WTC11 (cell line): ENCODE data around the gene SH3PXD2A. TPM values are rescaled to one million over a fixed set of nuclear protein-coding genes. Genes with fewer than 3 reads are reported as not detected.
"Not testable (repeated sequence)": the region's sequence is repeated elsewhere in the genome, so short reads cannot be mapped to it uniquely, and the experiment has no call there.

Experiments
- ATAC-seq: fragments of 200-7000 bp; cut with Tn5 transposase; 2 replicates; pipeline ENCODE4 v1.10.0; 2021; ENCODE audit warnings: mild to moderate bottlenecking, moderate library complexity
- CTCF ChIA-PET: fragments of 300-600 bp; sonication (Branson Sonifier 250); formaldehyde crosslinking; loops from one replicate; lab custom pipeline; 2021; ENCODE audit warnings: antibody characterized with exemption; lab: Charles Lee
- POLR2A ChIA-PET: fragments of 350-600 bp; sonication (Branson Sonifier 250); formaldehyde crosslinking; loops from one replicate; lab custom pipeline; 2021; ENCODE audit warnings: antibody characterized with exemption; lab: Charles Lee
- DNase-seq: peaks from one replicate; pipeline ENCODE4 v3.0.0; 2021; ENCODE audit warnings: low spot score
- H3K27ac Mint-ChIP-seq: 2 replicates; pipeline ENCODE4 v1.8.0; 2021; ENCODE audit warnings: mixed read lengths
- H3K27me3 Mint-ChIP-seq: 2 replicates; pipeline ENCODE4 v1.8.0; 2021; ENCODE audit warnings: low read depth, mild to moderate bottlenecking, moderate library complexity, mixed read lengths
- H3K36me3 Mint-ChIP-seq: 2 replicates; pipeline ENCODE4 v1.8.0; 2021; ENCODE audit warnings: mixed read lengths
- H3K4me1 Mint-ChIP-seq: 2 replicates; pipeline ENCODE4 v1.8.0; 2022; ENCODE audit warnings: mixed read lengths
- H3K4me3 Mint-ChIP-seq: 2 replicates; pipeline ENCODE4 v1.8.0; 2021; ENCODE audit warnings: mild to moderate bottlenecking, moderate library complexity, mixed read lengths
- H3K9me3 Mint-ChIP-seq: 2 replicates; pipeline ENCODE4 v1.8.0; 2021; ENCODE audit warnings: mixed read lengths
- AFF4 ChIP-seq: sonication (generic); formaldehyde crosslinking; IDR thresholded peaks from 2 replicates; pipeline ENCODE4 v1.8.1; 2023; ENCODE audit warnings: mild to moderate bottlenecking, missing genetic modification reagents, borderline replicate concordance
- AR ChIP-seq: fragments of 250-450 bp; sonication (Bioruptor Pico); IDR thresholded peaks from 2 replicates; pipeline ENCODE4 v1.9.0; 2021; ENCODE audit warnings: mild to moderate bottlenecking
- CBFB ChIP-seq: sonication (generic); formaldehyde crosslinking; IDR thresholded peaks from 2 replicates; pipeline ENCODE4 v1.8.1; 2022; ENCODE audit warnings: mild to moderate bottlenecking, low read depth, missing genetic modification reagents
- E2F4 ChIP-seq: sonication (generic); formaldehyde crosslinking; IDR thresholded peaks from 2 replicates; pipeline ENCODE4 v1.8.1; 2022; ENCODE audit warnings: low read depth, mild to moderate bottlenecking, moderate library complexity, missing genetic modification reagents, borderline replicate concordance
- EMX1 ChIP-seq: fragments of 250-450 bp; sonication (Bioruptor Pico); IDR thresholded peaks from 2 replicates; pipeline ENCODE4 v1.8.0; 2021; ENCODE audit warnings: mild to moderate bottlenecking
- ESRRA ChIP-seq: sonication (generic); formaldehyde crosslinking; IDR thresholded peaks from 2 replicates; pipeline ENCODE4 v1.8.1; 2022; ENCODE audit warnings: mild to moderate bottlenecking, missing genetic modification reagents, borderline replicate concordance
- ETV6 ChIP-seq: sonication (generic); formaldehyde crosslinking; IDR thresholded peaks from 2 replicates; pipeline ENCODE4 v1.8.1; 2022; ENCODE audit warnings: mild to moderate bottlenecking, missing genetic modification reagents
- GTF2I ChIP-seq: fragments of 250-450 bp; sonication (Bioruptor Pico); conservative IDR thresholded peaks from 2 replicates; pipeline ENCODE4 v1.4.0; 2021; ENCODE audit warnings: mild to moderate bottlenecking
- IRF1 ChIP-seq: sonication (generic); formaldehyde crosslinking; IDR thresholded peaks from 2 replicates; pipeline ENCODE4 v1.8.0; 2023; ENCODE audit warnings: missing genetic modification reagents
- NFATC4 ChIP-seq: fragments of 250-450 bp; sonication (Bioruptor Pico); IDR thresholded peaks from 2 replicates; pipeline ENCODE4 v1.9.0; 2021; ENCODE audit warnings: mild to moderate bottlenecking
- RORB ChIP-seq: fragments of 250-450 bp; sonication (Bioruptor Pico); IDR thresholded peaks from 2 replicates; pipeline ENCODE4 v1.9.0; 2021; ENCODE audit warnings: mild to moderate bottlenecking
- TCF7 ChIP-seq: sonication (generic); formaldehyde crosslinking; IDR thresholded peaks from 2 replicates; pipeline ENCODE4 v1.8.0; 2022; ENCODE audit warnings: mild to moderate bottlenecking, low read depth, missing genetic modification reagents, moderate library complexity
- TEAD1 ChIP-seq: sonication (generic); formaldehyde crosslinking; IDR thresholded peaks from 2 replicates; pipeline ENCODE4 v1.8.0; 2022; ENCODE audit warnings: mild to moderate bottlenecking, missing genetic modification reagents
- ZMAT4 ChIP-seq: fragments of 250-450 bp; sonication (Bioruptor Pico); IDR thresholded peaks from 2 replicates; pipeline ENCODE4 v1.9.0; 2021; ENCODE audit warnings: mild to moderate bottlenecking
- ZNF121 ChIP-seq: sonication (generic); formaldehyde crosslinking; IDR thresholded peaks from 2 replicates; pipeline ENCODE4 v1.8.0; 2023; ENCODE audit warnings: missing genetic modification reagents
- ZNF219 ChIP-seq: sonication (generic); formaldehyde crosslinking; IDR thresholded peaks from 2 replicates; pipeline ENCODE4 v1.8.0; 2023; ENCODE audit warnings: missing genetic modification reagents, mild to moderate bottlenecking, borderline replicate concordance
- ZNF512 ChIP-seq: sonication (generic); formaldehyde crosslinking; IDR thresholded peaks from 2 replicates; pipeline ENCODE4 v1.8.1; 2022; ENCODE audit warnings: missing genetic modification reagents, borderline replicate concordance
- total RNA-seq: library from RNA; stranded (reverse); gene quantifications from 3 replicates; pipeline ENCODE4 v1.2.3, GENCODE V29; 2021

Gene SH3PXD2A
- total RNA-seq, 1 experiment from 2014 or later = 15.7 TPM

GRCh38 chr10:103731609-103732270, 123.6 kb downstream of the SH3PXD2A start:
- DNase-seq = no peak
- POLR2A ChIA-PET = no interaction called here
- no peak for TF ChIP-seq TCF7
- TF ChIP-seq, all 79 proteins: peak for 0
- ATAC-seq = no peak
- CTCF ChIA-PET = interaction anchor here (1.1 to 4.4 kb wide), 3 partner anchors 18 to 21 kb away, joined by 3 to 21 read pairs (median 17); no protein-coding TSS in a partner anchor
- Mint-ChIP-seq H3K4me3 (no peak overlapping the region), H3K36me3 (no peaks in the 10 kb centered on the region), H3K27ac (peak overlapping the region; percentile 29; the same call in 1 of the 2 replicates), H3K27me3 (no peaks in the 10 kb centered on the region), H3K4me1 (peaks cover 42% of the 10 kb centered on the region), H3K9me3 (no peaks in the 10 kb centered on the region)

- H3K9me3 Mint-ChIP-seq, H3K36me3 Mint-ChIP-seq, POLR2A ChIA-PET: not testable (repeated sequence)
These were observed 124.3 kb downstream of the SH3PXD2A start for GRCh38 chr10:103731026-103731425.

GRCh38 chr10:103729851-103730250, 125.5 kb downstream of the SH3PXD2A start:
- H3K4me1 Mint-ChIP-seq = peaks cover 40% of the 10 kb centered on the region
- ATAC-seq = peak; percentile 55
- no peak overlapping the region for H3K4me3 Mint-ChIP-seq
- H3K9me3 Mint-ChIP-seq = no peaks in the 10 kb centered on the region
- CTCF ChIA-PET = interaction anchor here (0.7 to 4.4 kb wide), 9 partner anchors 17 to 158 kb away, joined by 3 to 21 read pairs (median 4); partner anchors contain the start of gene SH3PXD2A
- no peak for TF ChIP-seq GTF2I
- no peak for TF ChIP-seq ZNF219 (CRISPR knock-in tag)
- TF ChIP-seq RORB (CRISPR knock-in tag) = no peak
- TF ChIP-seq EMX1 (CRISPR knock-in tag) = no peak
- no peak for TF ChIP-seq ZNF512
- TF ChIP-seq AR (CRISPR knock-in tag) = no peak
- TF ChIP-seq ESRRA = no peak
- TF ChIP-seq E2F4 (CRISPR knock-in tag) = no peak
- TF ChIP-seq AFF4 (CRISPR knock-in tag) = no peak
- TF ChIP-seq ZMAT4 (CRISPR knock-in tag) = no peak
- no peak for TF ChIP-seq ETV6
- TF ChIP-seq NFATC4 = no peak
- no peak for TF ChIP-seq TEAD1 (CRISPR knock-in tag)
- TF ChIP-seq IRF1 (CRISPR knock-in tag) = no peak
- no peak for TF ChIP-seq TCF7
- no peak for TF ChIP-seq CBFB (CRISPR knock-in tag)
- TF ChIP-seq, all 79 proteins: peak for 0
- H3K27me3 Mint-ChIP-seq = no peaks in the 10 kb centered on the region
- POLR2A ChIA-PET = interaction anchor here (1.1 kb wide), 1 partner anchor 34 kb away, joined by 3 read pairs; no protein-coding TSS in a partner anchor
- no peak for DNase-seq
- H3K27ac Mint-ChIP-seq = no peak overlapping the region
- H3K36me3 Mint-ChIP-seq = no peaks in the 10 kb centered on the region

More at GRCh38 chr10:103731026-103731425, 124.3 kb downstream of the SH3PXD2A start:
- CTCF ChIA-PET = interaction anchor here (1.2 to 4.4 kb wide), 3 partner anchors 18 to 138 kb away, joined by 4 to 21 read pairs (median 17); no protein-coding TSS in a partner anchor
- DNase-seq, ATAC-seq, H3K27me3 Mint-ChIP-seq, H3K4me3 Mint-ChIP-seq, H3K27ac Mint-ChIP-seq: not testable (repeated sequence)
- peak; percentile 80 for TF ChIP-seq ZNF121
- H3K4me1 Mint-ChIP-seq = peaks cover 40% of the 10 kb centered on the region
